ENCODE data around the gene SLC35B2.

The SLC35B2 gene

GRCh38 chr6:44222486-44223318 lies 34.6 kb downstream of the SLC35B2 start:
- DNase-seq (ENCODE audit: low read depth in 2 of 2) = no peak

DNA sequence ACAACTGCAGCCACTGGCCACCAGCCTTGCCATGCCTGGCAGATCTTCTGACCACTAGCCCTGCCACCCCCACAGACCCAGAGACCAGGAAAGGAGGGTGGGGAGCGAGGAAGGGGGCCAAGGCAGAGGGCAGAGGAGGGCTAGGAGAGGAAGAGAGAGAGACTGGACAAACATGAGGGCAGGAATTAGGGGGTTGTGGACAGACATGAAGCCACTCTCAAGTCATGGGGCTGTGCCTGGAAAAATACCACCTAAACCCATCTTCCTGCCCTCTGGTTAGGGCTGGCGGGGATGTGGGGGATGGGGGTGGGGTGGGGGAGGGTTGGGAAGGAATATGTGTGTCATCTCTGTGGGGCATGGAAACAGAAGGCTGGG lies 35.4 kb downstream of the SLC35B2 start:
- no peak for DNase-seq (ENCODE audit: low read depth in 2 of 2)

DNA sequence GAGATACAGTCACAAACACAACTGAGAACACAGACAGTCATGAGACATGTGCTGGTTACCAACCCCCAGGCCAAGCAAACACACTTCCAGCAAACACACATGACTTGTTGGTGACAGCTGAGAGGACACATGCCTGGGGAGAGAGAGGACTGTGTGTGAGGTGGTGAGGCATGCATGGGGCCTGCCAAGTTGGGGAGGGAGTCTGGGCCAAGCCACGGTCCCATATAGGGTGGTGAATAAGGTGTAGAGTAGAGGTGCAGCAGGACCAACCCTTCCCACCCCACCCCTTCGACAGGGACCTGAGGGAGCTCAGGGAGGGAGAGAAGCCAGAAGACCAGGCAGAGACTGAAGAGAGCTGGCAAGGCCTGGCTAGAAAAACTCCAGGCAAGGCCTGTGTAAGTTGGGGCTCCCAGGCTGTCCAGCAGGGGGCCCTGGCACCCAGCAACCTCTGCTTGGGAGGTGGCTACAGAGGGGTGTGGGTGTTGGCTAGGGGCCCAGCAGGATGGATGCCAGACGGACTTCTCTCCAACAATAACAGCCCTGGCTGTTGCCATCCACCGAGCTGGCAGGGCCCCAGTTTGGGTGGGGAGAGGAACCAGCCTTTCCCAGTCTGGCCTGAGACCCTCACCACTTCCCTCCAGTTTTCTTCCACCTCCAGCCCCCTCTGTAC lies 35.9 kb downstream of the SLC35B2 start:
- peak; percentile 64 to 68 for DNase-seq (ENCODE audit: low read depth in 2 of 2)

DNA sequence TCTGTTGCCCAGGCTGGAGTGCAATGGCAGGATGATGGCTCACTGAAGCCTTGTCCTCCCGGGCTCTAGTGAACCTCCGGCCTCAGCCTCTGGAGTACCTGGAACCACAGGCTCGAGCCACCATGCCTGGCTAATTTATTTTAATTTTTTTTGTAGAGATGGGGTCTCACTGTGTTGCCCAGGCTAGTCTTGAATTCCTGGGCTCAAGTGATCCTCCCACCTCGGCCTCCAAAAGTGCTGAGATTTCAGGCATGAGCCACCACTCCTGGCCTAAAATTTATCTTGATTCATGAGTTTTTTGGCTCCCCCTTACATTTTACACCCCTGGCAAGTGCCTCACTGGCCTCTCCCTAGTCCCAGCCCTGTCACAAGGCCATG lies 36.4 kb downstream of the SLC35B2 start:
- no peak for DNase-seq (ENCODE audit: low read depth in 2 of 2)

GRCh38 chr6:44219815-44220784 lies 37.2 kb downstream of the SLC35B2 start:
- no peak for DNase-seq (ENCODE audit: low read depth in 2 of 2)

- no peak for DNase-seq (ENCODE audit: low read depth in 2 of 2)
These were observed 38.1 kb downstream of the SLC35B2 start for GRCh38 chr6:44219053-44219814.

GRCh38 chr6:44217332-44218143 lies 39.8 kb downstream of the SLC35B2 start:
- no peak for DNase-seq (ENCODE audit: low read depth in 2 of 2)

DNA sequence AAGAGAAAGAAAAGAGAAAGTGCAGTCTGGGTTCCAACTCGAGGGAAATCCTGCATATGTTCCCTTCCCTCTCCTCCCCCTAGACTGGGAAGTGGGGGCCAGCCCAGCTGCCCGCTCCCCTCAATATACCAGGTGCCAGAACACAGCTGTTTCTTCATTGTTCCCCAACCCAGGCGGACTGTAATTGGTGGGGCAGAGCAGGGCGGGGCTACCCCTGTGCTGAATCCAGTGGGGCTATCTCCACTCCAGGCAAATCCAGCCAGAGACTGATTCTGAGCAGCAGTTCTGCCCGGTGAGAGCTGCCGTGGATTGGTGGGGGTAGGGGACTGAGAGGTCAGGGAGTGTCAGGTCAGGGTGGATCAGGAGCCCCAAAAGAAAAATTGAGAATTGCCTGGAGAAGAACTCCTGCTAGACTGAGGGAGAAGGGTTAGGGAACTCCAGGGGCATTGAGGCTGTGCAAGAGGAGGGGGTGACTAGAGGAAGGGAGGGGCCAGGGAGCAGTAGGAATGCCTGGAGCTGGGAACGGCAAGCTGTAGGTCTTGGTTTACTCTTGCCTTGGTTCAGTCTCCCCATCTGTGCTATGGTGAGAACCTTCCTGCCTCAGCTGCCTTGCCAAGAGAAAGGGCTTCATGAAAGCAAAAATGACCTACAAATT lies 40.5 kb downstream of the SLC35B2 start, which contains the start of gene MYMX:
MYMX (plus strand) TSS at position 250 of the 655 bp plus-strand sequence. CDS start 546 bp downstream, outside the sequence.
- DNase-seq (ENCODE audit: low read depth in 2 of 2) = no peak

DNA sequence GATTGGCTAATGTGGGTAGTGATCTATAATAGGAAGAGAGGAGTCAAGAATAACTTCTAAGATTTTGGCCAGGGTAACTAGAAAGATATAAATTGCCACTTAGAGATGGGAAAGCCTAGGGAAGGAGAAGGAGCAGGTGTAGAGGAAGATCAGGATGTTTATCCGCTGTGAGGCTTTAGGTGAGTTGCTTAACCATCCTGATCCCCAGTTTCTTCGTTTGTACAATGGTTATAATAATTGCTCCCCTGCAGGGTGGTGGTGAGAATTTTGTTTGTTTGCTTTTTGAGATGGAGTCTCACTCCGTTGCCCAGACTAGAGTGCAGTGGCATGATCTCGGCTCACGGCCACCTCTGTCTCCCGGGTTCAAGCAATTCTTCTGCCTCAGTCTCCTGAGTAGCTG lies 43.0 kb downstream of the SLC35B2 start:
- DNase-seq (ENCODE audit: low read depth in 2 of 2) = no peak

DNA sequence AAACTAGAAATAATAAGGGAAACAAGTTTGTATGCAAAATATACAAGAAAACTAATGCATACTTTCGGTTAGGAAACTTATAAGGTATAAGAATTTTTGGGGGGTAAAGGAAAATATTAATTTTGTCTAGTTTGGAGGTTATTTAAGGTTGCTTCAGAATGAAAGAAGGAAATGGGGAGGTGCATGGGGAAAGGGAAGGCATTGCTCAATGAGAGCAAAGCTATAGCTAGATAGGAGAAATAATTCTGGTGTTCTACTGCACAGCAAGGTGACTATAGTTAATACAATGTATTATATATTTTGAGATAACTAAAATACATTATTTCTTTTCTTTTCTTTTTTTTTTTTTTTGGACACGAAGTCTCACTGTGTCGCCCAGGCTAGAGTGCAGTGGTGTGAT lies 46.0 kb downstream of the SLC35B2 start:
- DNase-seq (ENCODE audit: low read depth in 2 of 2) = no peak

DNA sequence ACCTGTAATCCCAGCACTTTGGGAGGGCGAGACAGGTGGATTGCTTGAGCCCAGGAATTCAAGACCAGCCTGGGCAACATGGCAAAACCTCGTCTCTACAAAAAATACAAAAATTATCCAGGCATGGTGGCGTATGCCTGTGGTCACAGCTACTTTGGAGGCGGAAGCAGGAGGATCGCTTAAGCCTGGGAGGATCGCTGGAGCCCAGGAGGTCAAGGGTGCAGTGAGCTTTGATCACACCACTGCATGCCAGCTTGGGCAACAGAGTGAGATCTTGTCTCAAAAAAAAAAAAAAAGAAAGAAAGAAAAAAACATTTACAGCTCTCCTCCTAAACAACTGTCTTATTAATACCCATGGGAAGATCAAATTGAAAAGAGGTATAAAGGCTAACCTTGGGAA lies 49.4 kb downstream of the SLC35B2 start:
- no peak for DNase-seq (ENCODE audit: low read depth in 2 of 2)

Measured in stimulated activated CD8-positive, alpha-beta memory T cell treated with anti-CD3 and anti-CD28 coated beads, Interleukin-15, amount 100 ng/mL, for 48 hours (primary cell).